ENCODE results near the gene RNF167. TPM values are rescaled to one million over a fixed set of nuclear protein-coding genes. Genes with fewer than 3 reads are reported as not detected.

RNF167 gene
- total and polyA plus RNA-seq, 2 experiments from 2014 or later, result 59.2 to 66.5 TPM

- Histone ChIP-seq H3K79me2 (no peaks in the 10 kb centered on the region), H3K9me3 (ENCODE audit: low read depth) (no peaks in the 10 kb centered on the region), H2AFZ (no peak overlapping the region), H3K27me3 (no peaks in the 10 kb centered on the region), H4K20me1 (ENCODE audit: insufficient read depth, poor library complexity, severe bottlenecking) (no peaks in the 10 kb centered on the region), H3K4me3 (no peak overlapping the region), H3K36me3 (replicated peaks; ENCODE audit: insufficient read depth, low read depth) (no peaks in the 10 kb centered on the region), H3K4me2 (no peak overlapping the region), H3K27ac (no peak overlapping the region), H3K4me1 (ENCODE audit: insufficient read depth) (peaks cover 7% of the 10 kb centered on the region), H3K9me2 (replicated peaks; ENCODE audit: insufficient read depth) (no peaks in the 10 kb centered on the region)
- TF ChIP-seq EZH2 (IDR thresholded peaks at IDR 0.05; ENCODE audit: borderline replicate concordance) (no peak), CTCF (IDR thresholded peaks at IDR 0.05; ENCODE audit: poor library complexity) (no peak), EZH2phosphoT487 (IDR thresholded peaks at IDR 0.05; ENCODE audit: low read depth, severe bottlenecking, unreplicated experiment) (no peak)
- WGBS (ENCODE audit: low lambda C conversion rate, missing lambda C conversion rate), result 93% methylated on average over 37 of the region's 37 CpGs
- no peak for DNase-seq (ENCODE audit: low spot score)
Measured at GRCh38 chr17:4901108-4901647, 38.9 kb upstream of the RNF167 start.

GRCh38 chr17:4901648-4902344 lies 38.3 kb upstream of the RNF167 start:
- TF ChIP-seq EZH2phosphoT487 (IDR thresholded peaks at IDR 0.05; ENCODE audit: low read depth, severe bottlenecking, unreplicated experiment) (no peak), CTCF (IDR thresholded peaks at IDR 0.05; ENCODE audit: poor library complexity) (no peak), EZH2 (IDR thresholded peaks at IDR 0.05; ENCODE audit: borderline replicate concordance) (no peak)
- Histone ChIP-seq H3K4me2 (no peak overlapping the region), H3K4me3 (no peak overlapping the region), H3K4me1 (ENCODE audit: insufficient read depth) (peaks cover 7% of the 10 kb centered on the region), H3K9me3 (ENCODE audit: low read depth) (no peaks in the 10 kb centered on the region), H4K20me1 (ENCODE audit: insufficient read depth, poor library complexity, severe bottlenecking) (no peaks in the 10 kb centered on the region), H3K27me3 (no peaks in the 10 kb centered on the region), H3K36me3 (replicated peaks; ENCODE audit: insufficient read depth, low read depth) (no peaks in the 10 kb centered on the region), H3K27ac (no peak overlapping the region), H3K79me2 (no peaks in the 10 kb centered on the region), H2AFZ (no peak overlapping the region), H3K9me2 (replicated peaks; ENCODE audit: insufficient read depth) (no peaks in the 10 kb centered on the region)
- DNase-seq (ENCODE audit: low spot score), result no peak
- WGBS (ENCODE audit: low lambda C conversion rate, missing lambda C conversion rate), result 98% methylated on average over 28 of the region's 48 CpGs

- Histone ChIP-seq H4K20me1 (ENCODE audit: insufficient read depth, poor library complexity, severe bottlenecking) (no peaks in the 10 kb centered on the region), H2AFZ (no peak overlapping the region), H3K4me3 (no peak overlapping the region), H3K4me2 (no peak overlapping the region), H3K79me2 (no peaks in the 10 kb centered on the region), H3K9me2 (replicated peaks; ENCODE audit: insufficient read depth) (no peaks in the 10 kb centered on the region), H3K36me3 (replicated peaks; ENCODE audit: insufficient read depth, low read depth) (no peaks in the 10 kb centered on the region), H3K4me1 (ENCODE audit: insufficient read depth) (peaks cover 7% of the 10 kb centered on the region), H3K27ac (no peak overlapping the region), H3K9me3 (ENCODE audit: low read depth) (no peaks in the 10 kb centered on the region), H3K27me3 (no peaks in the 10 kb centered on the region)
- WGBS (ENCODE audit: low lambda C conversion rate, missing lambda C conversion rate), result 86% methylated on average over 8 of the region's 8 CpGs
- no peak for DNase-seq (ENCODE audit: low spot score)
- TF ChIP-seq CTCF (IDR thresholded peaks at IDR 0.05; ENCODE audit: poor library complexity), result no peak
- TF ChIP-seq EZH2phosphoT487 (IDR thresholded peaks at IDR 0.05; ENCODE audit: low read depth, severe bottlenecking, unreplicated experiment), result no peak
- no peak for TF ChIP-seq EZH2 (IDR thresholded peaks at IDR 0.05; ENCODE audit: borderline replicate concordance)
Measured at GRCh38 chr17:4902540-4902939, 37.5 kb upstream of the RNF167 start.
